Sigmoid colon (tissue), 7 donors: ENCODE results near the gene PWP1. TPM values are rescaled to one million over a fixed set of nuclear protein-coding genes. Genes with fewer than 3 reads are reported as not detected.

Experiments
- DNase-seq: peaks from one replicate; pipeline ENCODE4 v3.0.0-alpha.2; 2019
- H3K27ac ChIP-seq, 4 donors: fragments of 200-600 bp; sonication (generic); one replicate each; pipeline ENCODE4 v1.5.1; 2016 to 2019; ENCODE audit warnings: mild to moderate bottlenecking in 1 of 4
- H3K27me3 ChIP-seq, 3 donors: fragments of 200-600 bp; sonication (generic); one replicate each; pipeline ENCODE4 v1.5.1; 2019; ENCODE audit warnings: mild to moderate bottlenecking in 1 of 3
- H3K36me3 ChIP-seq, 4 donors: fragments of 200-600 bp; sonication (generic); one replicate each; pipeline ENCODE4 v1.5.1; 2016 to 2019
- H3K4me1 ChIP-seq, 4 donors: fragments of 200-600 bp; sonication (generic); one replicate each; pipeline ENCODE4 v1.5.1; 2017 to 2019
- H3K4me3 ChIP-seq, 4 donors: fragments of 200-600 bp; sonication (generic); one replicate each; pipeline ENCODE4 v1.5.1; 2017 to 2019; ENCODE audit warnings: mild to moderate bottlenecking in 2 of 4, moderate library complexity in 1 of 4
- H3K9me3 ChIP-seq, 4 donors: fragments of 200-600 bp in 3 of 4; sonication (generic) in 3 of 4; one replicate each; pipeline versions ENCODE4 v1.5.1 to v1.6.1; 2013 to 2019
- CTCF ChIP-seq, 4 experiments: fragments of 450-650 bp in 3 of 4; fragments of 200-600 bp in 1 of 4; IDR thresholded peaks; one replicate each; pipeline ENCODE4 v1.5.1; 2016 to 2019; ENCODE audit warnings: antibody characterized with exemption in 4 of 4, mild to moderate bottlenecking in 3 of 4, moderate library complexity in 2 of 4
- EP300 ChIP-seq, 4 donors: sonication (generic); formaldehyde crosslinking; IDR thresholded peaks; one replicate each; pipeline ENCODE4 v1.6.1; 2017; ENCODE audit warnings: antibody characterized with exemption in 4 of 4
- POLR2A ChIP-seq, 2 donors: fragments of 450-650 bp; IDR thresholded peaks; one replicate each; pipeline ENCODE4 v1.6.1; 2016; ENCODE audit warnings: antibody characterized with exemption in 2 of 2, mild to moderate bottlenecking in 2 of 2, moderate library complexity in 2 of 2
- POLR2AphosphoS5 ChIP-seq, 4 donors: sonication (generic); formaldehyde crosslinking; IDR thresholded peaks; one replicate each; pipeline ENCODE4 v1.6.1; 2017; ENCODE audit warnings: antibody characterized with exemption in 4 of 4
- WGBS, 2 donors: extraction: QIAGEN DNeasy Blood & Tissue Kit; methylation state at CpG; one replicate each; pipeline ENCODE4 v1.1.7; 2013; 5-methylcytosine and 5-hydroxymethylcytosine counted together
- intact Hi-C: fragments of 100-400 bp; cut with DNase I; formaldehyde crosslinking; loops from one replicate; pipeline ENCODE4 v1.15.1; 2023
- polyA plus RNA-seq, 3 donors: library from polyadenylated mRNA; stranded (reverse); fragments of 200-250 nt; gene quantifications; one replicate each; pipeline ENCODE4 v1.2.3, GENCODE V29; 2013
- total RNA-seq, 4 donors: library from RNA; depleted of rRNA; stranded (reverse); fragments of >200 nt; gene quantifications; one replicate each; pipeline ENCODE4 v1.1.0, GENCODE V29; 2016
- donor health status: healthy with polysubstance abuse.
- donor health status: Bipolar disorder and iron deficiency.
- donor health status: healthy.

PWP1 gene
- total and polyA plus RNA-seq, 7 donors = 15.3 to 98.3 (median 49.9) TPM

- H3K27ac ChIP-seq = no peak overlapping the region
- 86 to 89% methylated on average over 2 of the region's 2 CpGs for WGBS, 2 donors
- H3K9me3 ChIP-seq = no peaks in the 10 kb centered on the region
- no peak for TF ChIP-seq POLR2A (IDR thresholded peaks at IDR 0.05)
- TF ChIP-seq CTCF (IDR thresholded peaks at IDR 0.05) = no peak
- TF ChIP-seq EP300 (IDR thresholded peaks at IDR 0.05) = no peak
- TF ChIP-seq POLR2AphosphoS5 (IDR thresholded peaks at IDR 0.05) = no peak
- DNase-seq = no peak
- H3K4me3 ChIP-seq = no peak overlapping the region
- intact Hi-C loops = loop anchor here (5.0 kb wide), 1 partner anchor 38 kb away; no protein-coding TSS in a partner anchor
- H3K4me1 ChIP-seq = no peaks in the 10 kb centered on the region
- no peaks in the 10 kb centered on the region for H3K27me3 ChIP-seq
- H3K36me3 ChIP-seq = peaks cover 13 to 86% (median 61%) of the 10 kb centered on the region in 4 donors
Observed at GRCh38 chr12:107735763-107736162, 50.2 kb downstream of the PWP1 start.

GRCh38 chr12:107736914-107737313, 51.3 kb downstream of the PWP1 start:
- TF ChIP-seq POLR2A (IDR thresholded peaks at IDR 0.05) (no peak), CTCF (IDR thresholded peaks at IDR 0.05) (no peak)
- no peaks in the 10 kb centered on the region for H3K4me1 ChIP-seq
- WGBS, 2 donors = 69 to 89% methylated on average over 4 of the region's 4 CpGs
- H3K9me3 ChIP-seq = no peaks in the 10 kb centered on the region
- H3K4me3 ChIP-seq = no peak overlapping the region
- H3K27ac ChIP-seq = no peak overlapping the region
- no peak for DNase-seq
- no peaks in the 10 kb centered on the region for H3K27me3 ChIP-seq
- H3K36me3 ChIP-seq = peaks cover 17 to 97% (median 70%) of the 10 kb centered on the region in 4 donors
- intact Hi-C loops = loop anchor here (5.0 kb wide), 1 partner anchor 40 kb away; no protein-coding TSS in a partner anchor

GRCh38 chr12:107748472-107748871, 62.9 kb downstream of the PWP1 start:
- intact Hi-C loops = no loop called here
- 80 to 84% methylated on average over 6 of the region's 6 CpGs for WGBS, 2 donors
- no peak for TF ChIP-seq POLR2A (IDR thresholded peaks at IDR 0.05)
- no peak for TF ChIP-seq EP300 (IDR thresholded peaks at IDR 0.05)
- TF ChIP-seq CTCF (IDR thresholded peaks at IDR 0.05) = no peak
- no peak for TF ChIP-seq POLR2AphosphoS5 (IDR thresholded peaks at IDR 0.05)
- Histone ChIP-seq H3K4me1 (peaks cover 0 to 3% (median 0%) of the 10 kb centered on the region in 4 donors), H3K36me3 (peaks cover 21 to 94% (median 47%) of the 10 kb centered on the region in 4 donors), H3K27ac (no peak overlapping the region), H3K9me3 (no peaks in the 10 kb centered on the region), H3K27me3 (no peaks in the 10 kb centered on the region), H3K4me3 (no peak overlapping the region)
- DNase-seq = no peak

GRCh38 chr12:107749083-107749482, 63.5 kb downstream of the PWP1 start:
- Histone ChIP-seq H3K4me1 (peaks cover 0 to 3% (median 0%) of the 10 kb centered on the region in 4 donors), H3K27ac (no peak overlapping the region), H3K9me3 (no peaks in the 10 kb centered on the region), H3K4me3 (no peak overlapping the region), H3K27me3 (no peaks in the 10 kb centered on the region), H3K36me3 (peaks cover 21 to 94% (median 44%) of the 10 kb centered on the region in 4 donors)
- intact Hi-C loops = no loop called here
- no peak for TF ChIP-seq POLR2A (IDR thresholded peaks at IDR 0.05)
- no peak for DNase-seq
- WGBS, 2 donors = 92 to 94% methylated on average over 1 of the region's 1 CpG

- intact Hi-C loops = no loop called here
- no peaks in the 10 kb centered on the region for H3K9me3 ChIP-seq
- H3K27ac ChIP-seq = peak overlapping the region in 1 of 4 donors; percentile 76
- peaks cover 0 to 34% (median 25%) of the 10 kb centered on the region in 4 donors for H3K4me1 ChIP-seq
- peak overlapping the region in 2 of 4 donors; percentile 84 to 94 for H3K4me3 ChIP-seq
- no peak for DNase-seq
- H3K36me3 ChIP-seq = peaks cover 4 to 38% (median 19%) of the 10 kb centered on the region in 4 donors
- TF ChIP-seq POLR2A (IDR thresholded peaks at IDR 0.05) (no peak), POLR2AphosphoS5 (IDR thresholded peaks at IDR 0.05) (no peak), CTCF (IDR thresholded peaks at IDR 0.05) (no peak), EP300 (IDR thresholded peaks at IDR 0.05) (no peak)
- whole genome bisulfite sequencing, 2 donors = 6 to 34% methylated on average over 3 of the region's 3 CpGs
- H3K27me3 ChIP-seq = no peaks in the 10 kb centered on the region
Observed at GRCh38 chr12:107759410-107759809, 73.8 kb downstream of the PWP1 start.
